CD4-positive, CD25-positive, alpha-beta regulatory T cell (primary cell): ENCODE measurements around the gene AAK1. TPM values are rescaled to one million over a fixed set of nuclear protein-coding genes. Genes with fewer than 3 reads are reported as not detected.

Experiments used
- ATAC-seq, 2 donors: fragments of 150-1000 bp; cut with Tn5 transposase; one replicate each; pipeline ENCODE4 v1.10.0; 2021; ENCODE audit warnings: low read depth in 2 of 2, moderate number of reproducible peaks in 2 of 2, moderate library complexity in 1 of 2
- DNase-seq, 3 donors: peaks; one replicate each; pipeline versions ENCODE4 v3.0.0 to v3.0.0-alpha.2; 2012 to 2022; ENCODE audit warnings: mixed read lengths in 1 of 3
- H3K27ac ChIP-seq: one replicate; pipeline ENCODE4 v1.7.0; 2013; ENCODE audit warnings: mild to moderate bottlenecking, low read length; ENCODE audit not compliant: insufficient read depth, poor library complexity, severe bottlenecking
- H3K27me3 ChIP-seq: one replicate; pipeline ENCODE4 v1.7.0; 2013; ENCODE audit warnings: low read length; ENCODE audit not compliant: control insufficient read depth, insufficient read depth
- H3K36me3 ChIP-seq: one replicate; pipeline ENCODE4 v1.7.0; 2013; ENCODE audit warnings: mild to moderate bottlenecking, low read length, moderate library complexity; ENCODE audit not compliant: control insufficient read depth, insufficient read depth
- H3K4me1 ChIP-seq: 2 replicates; pipeline ENCODE4 v1.7.0; 2013; ENCODE audit warnings: mild to moderate bottlenecking, low read length; ENCODE audit not compliant: insufficient read depth, control insufficient read depth, poor library complexity, severe bottlenecking
- H3K4me3 ChIP-seq: one replicate; pipeline ENCODE4 v1.7.0; 2013; ENCODE audit warnings: low read depth, mild to moderate bottlenecking, low read length, moderate library complexity
- H3K9me3 ChIP-seq, 2 experiments: 1 replicate in 1 of 2; 2 replicates in 1 of 2; pipeline ENCODE4 v1.7.0; 2013; ENCODE audit warnings: low read length in 2 of 2, mild to moderate bottlenecking in 1 of 2, moderate library complexity in 1 of 2; ENCODE audit not compliant: control insufficient read depth in 2 of 2
- H3K27ac Mint-ChIP-seq, 3 donors: one replicate each; pipeline ENCODE4 v1.8.0; 2020 to 2022; ENCODE audit warnings: mild to moderate bottlenecking in 3 of 3, mixed read lengths in 3 of 3, moderate library complexity in 2 of 3
- H3K27me3 Mint-ChIP-seq: one replicate; pipeline ENCODE4 v1.8.0; 2022; ENCODE audit warnings: mild to moderate bottlenecking, mixed read lengths
- H3K36me3 Mint-ChIP-seq: one replicate; pipeline ENCODE4 v1.8.0; 2020; ENCODE audit warnings: mixed read lengths
- H3K4me1 Mint-ChIP-seq, 4 donors: one replicate each; pipeline ENCODE4 v1.8.0; 2020 to 2022; ENCODE audit warnings: mixed read lengths in 4 of 4, mild to moderate bottlenecking in 1 of 4
- H3K4me3 Mint-ChIP-seq, 4 donors: one replicate each; pipeline ENCODE4 v1.8.0; 2020 to 2022; ENCODE audit warnings: mild to moderate bottlenecking in 4 of 4, mixed read lengths in 4 of 4, moderate library complexity in 3 of 4
- H3K9me3 Mint-ChIP-seq, 7 donors: one replicate each; pipeline ENCODE4 v1.8.0; 2020 to 2022; ENCODE audit warnings: mixed read lengths in 7 of 7, mild to moderate bottlenecking in 3 of 7, moderate library complexity in 2 of 7
- polyA plus RNA-seq, 4 donors: library from polyadenylated mRNA; unstranded; fragments of 300-500 nt; fragmentation: Illumina TruSeq; gene quantifications; one replicate each; pipeline ENCODE4 v1.2.3, GENCODE V29; 2021
- total RNA-seq: library from RNA; stranded (reverse); gene quantifications from one replicate; pipeline ENCODE4 v1.2.3, GENCODE V29; 2022

The AAK1 gene
- total and polyA plus RNA-seq, 5 donors from 2014 or later: 70.7 to 258 (median 73.7) TPM

DNA sequence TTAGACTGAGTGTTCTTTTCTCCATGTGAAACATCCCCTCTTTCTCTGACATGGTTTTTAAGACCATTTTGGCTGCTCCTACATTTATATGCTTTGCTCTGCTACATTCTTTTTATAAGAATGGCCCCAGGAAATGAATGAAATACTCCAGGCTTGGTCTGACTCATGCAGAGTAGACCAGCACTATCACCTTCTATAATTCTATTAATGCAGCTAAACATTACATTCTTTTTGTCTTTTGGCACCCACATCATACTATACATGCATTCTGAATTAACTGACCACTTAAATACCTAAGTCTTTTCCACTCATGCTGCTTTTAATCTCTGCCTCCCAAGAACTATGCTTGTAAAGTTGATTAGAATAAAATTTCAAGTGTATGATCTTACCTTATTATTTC lies 94.1 kb downstream of the AAK1 start:
- H3K36me3 Mint-ChIP-seq: peaks cover 55% of the 10 kb centered on the region
- H3K4me3 Mint-ChIP-seq: no peak overlapping the region
- H3K4me1 ChIP-seq: no peaks in the 10 kb centered on the region
- no peak overlapping the region for H3K27ac ChIP-seq
- DNase-seq (no peak), ATAC-seq (no peak)
- H3K27me3 Mint-ChIP-seq: no peaks in the 10 kb centered on the region
- no peak overlapping the region for H3K4me3 ChIP-seq
- peaks cover 0 to 5% (median 0%) of the 10 kb centered on the region in 7 donors for H3K9me3 Mint-ChIP-seq
- H3K27me3 ChIP-seq: no peaks in the 10 kb centered on the region
- H3K27ac Mint-ChIP-seq: peak overlapping the region in 2 of 3 donors; percentile 7 to 45
- H3K9me3 ChIP-seq: no peaks in the 10 kb centered on the region
- peaks cover 24% of the 10 kb centered on the region for H3K36me3 ChIP-seq
- H3K4me1 Mint-ChIP-seq: peaks cover 34 to 76% (median 65%) of the 10 kb centered on the region in 4 donors

DNA sequence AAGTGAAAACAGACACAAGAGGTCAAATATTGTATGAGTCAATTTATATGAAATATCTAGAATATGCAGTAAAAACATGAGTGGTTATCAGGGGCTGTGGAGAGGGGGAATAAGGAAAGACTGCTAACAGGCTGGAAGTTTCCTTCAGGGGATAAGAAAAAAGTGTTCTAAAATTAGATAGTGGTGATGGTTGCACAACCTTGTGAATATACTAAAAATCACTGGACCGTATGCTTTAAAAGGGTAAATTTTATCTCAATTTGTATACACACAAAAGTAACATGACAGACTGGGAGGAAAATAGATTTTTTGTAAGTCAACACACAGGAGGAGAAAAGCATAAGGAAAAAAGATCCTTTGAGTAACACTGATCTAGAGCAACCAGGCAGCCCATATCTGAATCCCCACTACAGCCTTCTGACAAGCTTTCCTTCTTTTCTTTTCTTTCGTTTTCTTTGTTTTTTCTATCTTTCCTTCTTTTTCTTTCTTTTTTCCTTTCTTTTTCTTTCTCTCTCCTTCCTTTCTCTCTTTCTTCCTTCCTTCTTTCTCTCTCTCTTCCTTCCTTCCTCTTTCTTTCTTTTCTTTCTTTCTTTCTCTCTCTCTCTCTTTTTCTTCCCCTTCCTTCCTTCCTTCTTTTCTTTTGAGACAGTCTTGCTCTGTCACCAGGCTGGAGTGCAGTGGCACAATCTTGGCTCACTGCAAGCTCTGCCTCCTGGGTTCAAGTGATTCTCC lies 95.4 kb downstream of the AAK1 start:
- Histone ChIP-seq H3K4me3 (no peak overlapping the region), H3K4me1 (no peaks in the 10 kb centered on the region), H3K27me3 (no peaks in the 10 kb centered on the region), H3K27ac (no peak overlapping the region), H3K36me3 (peaks cover 34% of the 10 kb centered on the region), H3K9me3 (no peaks in the 10 kb centered on the region)
- H3K27ac Mint-ChIP-seq: peak overlapping the region in 2 of 3 donors; percentile 53 to 84
- H3K27me3 Mint-ChIP-seq: no peaks in the 10 kb centered on the region
- H3K36me3 Mint-ChIP-seq: peaks cover 60% of the 10 kb centered on the region
- ATAC-seq (no peak), DNase-seq (no peak)
- peaks cover 0 to 5% (median 0%) of the 10 kb centered on the region in 7 donors for H3K9me3 Mint-ChIP-seq
- H3K4me1 Mint-ChIP-seq: peaks cover 32 to 74% (median 67%) of the 10 kb centered on the region in 4 donors
- peak overlapping the region in 1 of 4 donors; percentile 33 for H3K4me3 Mint-ChIP-seq

DNA sequence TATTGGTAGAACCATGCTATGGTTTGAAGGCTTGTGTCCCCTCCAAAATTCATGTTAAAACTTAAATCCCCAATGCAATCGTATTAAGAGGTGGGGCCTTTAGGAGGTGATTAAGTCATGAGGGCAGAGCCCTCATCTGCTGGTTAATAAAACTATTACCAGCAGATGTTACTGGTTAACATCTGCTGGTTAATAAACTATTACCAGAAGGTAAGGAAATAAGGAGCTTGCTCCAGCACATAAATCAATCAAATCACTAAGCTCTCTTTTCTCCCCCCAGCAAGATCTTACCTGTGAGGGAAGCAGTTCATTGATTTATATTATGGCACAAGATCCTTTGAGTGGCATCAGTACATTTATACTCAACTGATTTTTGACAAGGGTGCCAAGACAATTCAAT lies 96.9 kb downstream of the AAK1 start:
- H3K4me1 ChIP-seq: no peaks in the 10 kb centered on the region
- Mint-ChIP-seq H3K4me1 (peaks cover 25 to 62% (median 57%) of the 10 kb centered on the region in 4 donors), H3K4me3 (no peak overlapping the region), H3K9me3 (peaks cover 0 to 5% (median 0%) of the 10 kb centered on the region in 7 donors), H3K27me3 (no peaks in the 10 kb centered on the region), H3K27ac (peak overlapping the region in 1 of 3 donors; percentile 52), H3K36me3 (peaks cover 63% of the 10 kb centered on the region)
- DNase-seq: no peak
- H3K4me3 ChIP-seq: no peak overlapping the region
- ATAC-seq: no peak
- no peaks in the 10 kb centered on the region for H3K27me3 ChIP-seq
- H3K36me3 ChIP-seq: peaks cover 42% of the 10 kb centered on the region
- no peak overlapping the region for H3K27ac ChIP-seq
- no peaks in the 10 kb centered on the region for H3K9me3 ChIP-seq

DNA sequence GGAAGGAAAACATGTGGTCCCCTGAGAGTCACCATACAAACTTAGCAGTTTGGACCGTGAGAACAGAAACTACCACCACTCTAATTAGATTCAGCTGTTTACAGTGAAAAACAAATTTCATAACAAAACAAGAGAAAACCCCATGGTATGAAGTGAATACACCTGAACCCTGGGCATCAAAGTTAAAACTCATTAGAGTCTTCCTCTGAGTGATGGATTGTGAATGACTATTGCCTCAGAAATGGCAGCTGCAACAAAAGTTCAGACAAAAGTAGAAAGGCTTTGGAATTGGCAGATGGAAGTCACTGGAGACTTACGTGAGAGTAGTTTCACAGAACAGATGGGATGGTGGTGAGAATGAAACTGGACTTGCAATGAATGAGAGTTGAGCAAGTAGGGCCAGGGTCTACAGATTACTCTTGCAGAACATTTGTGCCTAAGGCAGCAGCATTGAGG lies 98.0 kb downstream of the AAK1 start:
- peak overlapping the region in 2 of 3 donors; percentile 44 to 52 for H3K27ac Mint-ChIP-seq
- H3K4me1 Mint-ChIP-seq: peaks cover 23 to 55% (median 50%) of the 10 kb centered on the region in 4 donors
- H3K27me3 Mint-ChIP-seq: no peaks in the 10 kb centered on the region
- H3K36me3 ChIP-seq: peaks cover 44% of the 10 kb centered on the region
- H3K36me3 Mint-ChIP-seq: peaks cover 61% of the 10 kb centered on the region
- ATAC-seq (no peak), DNase-seq (no peak)
- no peak overlapping the region for H3K4me3 ChIP-seq
- no peaks in the 10 kb centered on the region for H3K4me1 ChIP-seq
- H3K27me3 ChIP-seq: no peaks in the 10 kb centered on the region
- peaks cover 0 to 5% (median 0%) of the 10 kb centered on the region in 7 donors for H3K9me3 Mint-ChIP-seq
- H3K9me3 ChIP-seq: no peaks in the 10 kb centered on the region
- H3K27ac ChIP-seq: no peak overlapping the region
- H3K4me3 Mint-ChIP-seq: peak overlapping the region in 3 of 4 donors; percentile 9 to 82 (median 12)

DNA sequence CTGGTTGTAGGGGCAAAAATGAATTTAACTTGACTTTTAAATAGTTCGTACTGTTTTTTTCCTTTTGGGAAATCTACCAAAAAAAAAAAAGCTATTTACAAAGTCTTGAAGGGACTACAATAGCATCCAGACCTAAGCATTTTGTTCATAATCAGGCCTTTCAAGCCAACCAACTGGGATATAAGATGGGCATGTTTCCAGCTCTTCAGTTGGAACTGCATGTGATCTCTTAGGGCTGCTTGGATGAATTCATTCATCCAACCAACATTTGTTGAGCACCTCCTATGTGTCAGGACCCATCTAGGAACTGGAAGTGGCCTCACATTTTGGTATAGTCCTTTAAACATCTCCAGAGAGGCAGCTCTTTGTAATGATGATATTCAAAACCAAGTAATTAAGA lies 98.6 kb downstream of the AAK1 start:
- DNase-seq (no peak), ATAC-seq (no peak)
- Histone ChIP-seq H3K9me3 (no peaks in the 10 kb centered on the region), H3K4me1 (no peaks in the 10 kb centered on the region), H3K27ac (no peak overlapping the region), H3K27me3 (no peaks in the 10 kb centered on the region), H3K4me3 (no peak overlapping the region), H3K36me3 (peaks cover 46% of the 10 kb centered on the region)
- Mint-ChIP-seq H3K4me3 (no peak overlapping the region), H3K36me3 (peaks cover 63% of the 10 kb centered on the region), H3K4me1 (peaks cover 24 to 55% (median 49%) of the 10 kb centered on the region in 4 donors), H3K9me3 (peaks cover 0 to 5% (median 0%) of the 10 kb centered on the region in 7 donors), H3K27ac (peak overlapping the region in 1 of 3 donors; percentile 60), H3K27me3 (no peaks in the 10 kb centered on the region)

DNA sequence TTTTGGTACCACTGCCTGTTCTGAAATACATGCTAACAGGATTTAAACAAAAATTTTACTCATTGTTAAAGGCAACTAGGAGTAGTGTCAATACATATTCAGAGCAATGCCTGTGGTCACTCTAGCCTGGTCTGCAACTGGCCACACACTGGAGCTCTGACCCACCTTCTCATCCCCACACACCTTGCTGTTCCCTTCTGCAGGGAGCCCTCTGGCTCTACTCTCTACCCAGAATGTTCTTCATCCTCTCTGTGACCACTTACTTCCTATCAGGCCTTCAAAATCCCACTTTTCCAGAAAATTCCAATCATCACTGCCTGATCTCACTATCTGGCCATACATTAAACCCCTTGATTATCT lies 104.0 kb downstream of the AAK1 start:
- peaks cover 82% of the 10 kb centered on the region for H3K36me3 Mint-ChIP-seq
- H3K27ac ChIP-seq: no peak overlapping the region
- H3K27ac Mint-ChIP-seq: peak overlapping the region in 2 of 3 donors; percentile 3 to 30

DNA sequence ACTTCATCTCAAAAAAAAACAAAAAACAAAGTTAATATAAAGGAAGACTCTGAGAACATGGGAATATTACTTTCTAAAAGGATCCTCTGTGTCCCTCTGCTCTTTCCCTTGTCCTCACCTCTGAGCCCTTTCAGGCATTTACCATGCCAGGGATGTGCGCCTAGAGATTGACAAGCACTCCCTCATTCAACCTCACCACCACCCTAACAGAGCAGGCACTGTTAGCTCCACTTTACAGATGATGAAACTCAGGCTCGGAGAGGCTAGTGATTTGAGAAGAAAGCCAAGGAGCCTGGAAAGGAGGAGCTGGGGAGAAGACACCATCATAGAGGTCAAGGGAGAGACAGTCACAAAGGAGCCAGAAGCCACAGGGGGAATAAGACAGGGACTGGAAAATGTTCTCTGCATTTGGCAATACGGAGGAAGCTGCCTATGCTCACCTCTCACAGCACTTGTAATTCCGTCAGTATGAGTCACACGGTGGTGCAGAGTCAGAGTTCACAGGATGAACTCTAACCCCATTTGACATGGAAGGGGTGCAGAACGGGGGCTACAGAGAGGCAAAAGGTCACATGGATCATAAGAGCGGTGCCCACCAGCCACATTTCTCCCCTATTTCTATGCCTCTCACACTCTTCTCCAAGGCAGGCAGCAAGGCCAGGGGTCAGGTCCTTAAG lies 104.5 kb downstream of the AAK1 start:
- H3K27me3 Mint-ChIP-seq: no peaks in the 10 kb centered on the region
- ATAC-seq: no peak
- H3K4me3 Mint-ChIP-seq: no peak overlapping the region
- peak overlapping the region in 2 of 3 donors; percentile 23 to 30 for H3K27ac Mint-ChIP-seq
- H3K36me3 ChIP-seq: peaks cover 84% of the 10 kb centered on the region
- H3K9me3 ChIP-seq: peaks cover 5 to 7% of the 10 kb centered on the region in 2 experiments
- peaks cover 0 to 8% (median 0%) of the 10 kb centered on the region in 7 donors for H3K9me3 Mint-ChIP-seq
- H3K4me1 Mint-ChIP-seq: peaks cover 15 to 51% (median 47%) of the 10 kb centered on the region in 4 donors
- H3K27ac ChIP-seq: no peak overlapping the region
- H3K27me3 ChIP-seq: no peaks in the 10 kb centered on the region
- peaks cover 82% of the 10 kb centered on the region for H3K36me3 Mint-ChIP-seq
- H3K4me1 ChIP-seq: peaks cover 9% of the 10 kb centered on the region
- H3K4me3 ChIP-seq: no peak overlapping the region
- no peak for DNase-seq

More for the DNA sequence above, 104.0 kb downstream of the AAK1 start:
- ATAC-seq (no peak), DNase-seq (no peak)
- Histone ChIP-seq H3K4me3 (no peak overlapping the region), H3K4me1 (peaks cover 9% of the 10 kb centered on the region), H3K9me3 (peaks cover 0 to 3% of the 10 kb centered on the region in 2 experiments), H3K27me3 (no peaks in the 10 kb centered on the region), H3K36me3 (peaks cover 84% of the 10 kb centered on the region)
- Mint-ChIP-seq H3K4me1 (peaks cover 15 to 56% (median 52%) of the 10 kb centered on the region in 4 donors), H3K27me3 (no peaks in the 10 kb centered on the region), H3K9me3 (peaks cover 0 to 8% (median 0%) of the 10 kb centered on the region in 7 donors), H3K4me3 (no peak overlapping the region)
